Measurements from ENCODE around the gene L3MBTL4.

The L3MBTL4 gene

GRCh38 chr18:6031442-6031841 lies 383.3 kb downstream of the L3MBTL4 start:
- DNase-seq (ENCODE audit: low read depth in 2 of 2) = no peak

DNA sequence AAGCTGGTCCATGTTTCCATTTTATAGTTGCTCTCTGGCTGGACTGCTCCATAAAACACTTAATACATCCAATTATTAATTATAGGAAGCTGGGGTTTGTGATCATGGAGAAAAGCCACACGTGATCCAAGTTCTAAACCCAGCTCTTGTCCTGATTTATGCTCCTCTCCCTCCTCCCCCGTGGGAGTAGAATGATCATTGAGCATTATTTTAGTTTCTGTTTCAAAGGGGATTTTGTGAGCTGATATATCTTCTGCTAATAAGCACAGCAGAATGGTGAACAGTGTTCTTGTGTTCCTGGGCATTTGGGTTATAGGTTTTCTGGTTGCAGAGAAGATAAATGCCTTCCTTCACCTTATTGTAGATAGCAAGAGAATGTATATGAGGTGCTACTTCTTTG lies 383.7 kb downstream of the L3MBTL4 start:
- no peak for DNase-seq (ENCODE audit: low read depth in 2 of 2)

- DNase-seq (ENCODE audit: low read depth in 2 of 2) = no peak
Measured at GRCh38 chr18:6024745-6025248, 389.9 kb downstream of the L3MBTL4 start.

- DNase-seq (ENCODE audit: low read depth in 2 of 2) = no peak
Measured at GRCh38 chr18:6023551-6023950, 391.2 kb downstream of the L3MBTL4 start.

GRCh38 chr18:6022845-6023244 lies 391.9 kb downstream of the L3MBTL4 start:
- DNase-seq (ENCODE audit: low read depth in 2 of 2) = no peak

DNA sequence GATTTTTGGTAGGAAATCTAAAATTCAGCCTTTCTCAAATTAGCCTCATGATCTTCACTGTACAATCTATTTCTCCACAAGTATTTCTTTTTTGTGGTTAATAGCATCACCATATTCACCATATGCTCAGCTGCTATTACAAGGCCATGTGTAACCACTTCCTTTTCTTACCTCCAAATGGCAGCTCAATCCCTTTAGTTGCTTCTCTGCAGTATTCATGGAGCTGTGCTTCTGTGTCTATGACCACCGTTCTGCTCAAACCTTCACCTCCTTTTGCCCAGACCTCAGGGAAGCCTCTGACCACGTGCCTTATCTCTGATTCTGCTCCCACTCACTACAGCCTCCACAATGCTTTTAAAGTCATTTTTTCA lies 392.7 kb downstream of the L3MBTL4 start:
- DNase-seq (ENCODE audit: low read depth in 2 of 2) = no peak

DNA sequence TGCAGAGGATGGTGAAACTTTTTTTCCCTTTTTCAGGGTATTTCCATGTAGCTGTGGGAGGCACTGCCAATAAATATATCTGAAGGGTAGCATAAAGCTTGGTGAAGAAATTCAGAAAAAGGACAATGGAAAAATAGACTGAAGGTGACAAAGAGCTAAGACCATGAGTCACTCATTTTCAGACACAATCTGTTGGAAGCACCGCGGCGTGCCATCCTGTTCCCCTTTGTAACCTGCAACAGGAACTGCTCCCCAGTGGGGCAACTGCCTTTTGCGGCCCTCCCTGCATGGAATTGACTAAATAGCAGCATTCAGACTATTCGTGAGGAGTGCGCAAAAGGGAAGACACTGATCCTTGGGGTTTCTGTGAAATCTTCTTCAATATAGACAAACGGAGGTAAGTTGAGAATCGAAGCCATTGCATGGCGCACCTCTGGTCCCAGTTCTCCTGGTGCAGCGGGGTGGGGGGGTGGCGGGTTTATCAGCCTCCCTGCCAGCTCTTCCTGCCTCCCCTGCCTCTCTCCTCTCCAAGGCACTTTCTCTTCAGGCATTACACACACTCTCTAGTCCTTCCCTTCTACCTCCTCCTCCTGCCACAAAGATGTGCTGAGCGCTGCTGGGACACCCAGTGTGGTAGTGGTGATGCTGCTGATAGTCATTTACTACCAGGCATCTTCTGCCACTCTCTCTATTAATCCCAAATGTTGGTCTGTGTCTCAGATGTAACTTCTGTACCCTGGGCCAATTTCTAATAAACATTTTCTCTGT lies 393.2 kb downstream of the L3MBTL4 start:
- no peak for DNase-seq (ENCODE audit: low read depth in 2 of 2)

GRCh38 chr18:6018671-6019070 lies 396.0 kb downstream of the L3MBTL4 start:
- no peak for DNase-seq (ENCODE audit: low read depth in 2 of 2)

- DNase-seq (ENCODE audit: low read depth in 2 of 2) = no peak
Measured at GRCh38 chr18:6017171-6017570, 397.5 kb downstream of the L3MBTL4 start.

DNA sequence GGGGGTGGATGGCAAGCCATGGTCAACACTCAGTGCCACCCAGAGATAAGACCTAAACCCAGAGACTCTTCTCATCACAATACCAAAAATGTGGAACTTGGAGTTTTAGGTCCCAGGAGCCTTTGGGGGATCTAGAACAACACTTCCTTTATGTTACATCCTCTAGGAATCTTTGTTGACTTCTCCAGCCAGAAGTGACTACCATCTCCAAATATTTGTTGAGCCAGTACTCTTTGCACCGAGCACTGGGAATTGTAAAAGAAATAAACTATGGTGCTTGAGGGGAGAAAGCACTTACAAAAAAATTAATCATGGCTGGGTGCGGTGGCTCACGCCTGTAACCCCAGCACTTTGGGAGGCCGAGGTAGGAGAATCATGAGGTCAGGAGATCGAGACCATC lies 399.3 kb downstream of the L3MBTL4 start:
- no peak for DNase-seq (ENCODE audit: low read depth in 2 of 2)

DNA sequence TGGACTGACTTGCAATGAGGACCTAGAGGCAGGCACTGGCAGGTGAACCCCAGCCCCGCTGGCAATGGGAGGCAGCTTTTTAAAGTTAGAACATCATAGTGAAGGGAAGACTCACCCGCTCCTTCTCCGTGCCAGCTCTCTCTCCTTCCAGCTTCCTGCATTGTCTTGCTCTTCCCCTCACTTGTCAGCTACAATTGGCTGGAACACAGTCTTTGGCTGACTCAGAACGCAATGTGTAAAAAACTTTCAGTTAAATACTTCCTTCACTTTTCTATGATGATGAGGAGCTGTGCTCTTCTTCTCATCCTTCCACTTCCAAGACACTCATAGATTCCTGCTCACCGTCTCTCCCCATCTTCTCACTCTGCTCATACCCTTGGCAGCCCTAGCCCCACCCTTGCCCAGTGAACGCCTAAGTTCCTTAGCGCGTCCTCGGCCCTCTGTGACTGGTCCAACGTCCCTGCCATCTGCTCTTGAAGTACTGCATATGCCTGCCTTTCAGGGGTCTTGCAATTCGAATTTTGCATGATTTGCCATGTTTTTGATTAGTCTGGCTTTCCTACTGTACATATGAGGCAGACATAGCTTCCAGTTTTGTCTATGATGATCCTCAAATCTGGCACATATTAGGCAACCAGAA lies 401.4 kb downstream of the L3MBTL4 start:
- DNase-seq (ENCODE audit: low read depth in 2 of 2) = no peak

GRCh38 chr18:6010921-6011320 lies 403.8 kb downstream of the L3MBTL4 start:
- DNase-seq (ENCODE audit: low read depth in 2 of 2) = no peak

DNA sequence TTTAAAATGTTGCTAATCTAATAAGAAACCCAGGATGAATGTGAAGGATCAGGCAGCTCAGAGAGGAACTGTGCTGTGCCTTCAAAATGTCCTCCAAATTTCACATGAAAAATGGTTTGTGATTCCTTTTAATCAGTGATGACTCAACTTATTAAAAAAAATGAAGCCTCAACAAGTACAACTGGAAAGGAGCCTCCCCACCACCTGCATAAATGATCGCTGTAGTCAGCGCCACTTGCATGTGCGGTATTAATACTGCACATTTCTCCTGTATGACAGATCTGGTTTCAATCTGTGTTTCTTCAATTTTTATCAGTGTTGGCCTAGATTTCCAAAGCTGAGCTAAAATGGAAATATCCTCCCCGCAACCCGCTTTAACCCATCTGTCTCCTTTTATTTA lies 404.4 kb downstream of the L3MBTL4 start:
- DNase-seq (ENCODE audit: low read depth in 2 of 2) = no peak

DNA sequence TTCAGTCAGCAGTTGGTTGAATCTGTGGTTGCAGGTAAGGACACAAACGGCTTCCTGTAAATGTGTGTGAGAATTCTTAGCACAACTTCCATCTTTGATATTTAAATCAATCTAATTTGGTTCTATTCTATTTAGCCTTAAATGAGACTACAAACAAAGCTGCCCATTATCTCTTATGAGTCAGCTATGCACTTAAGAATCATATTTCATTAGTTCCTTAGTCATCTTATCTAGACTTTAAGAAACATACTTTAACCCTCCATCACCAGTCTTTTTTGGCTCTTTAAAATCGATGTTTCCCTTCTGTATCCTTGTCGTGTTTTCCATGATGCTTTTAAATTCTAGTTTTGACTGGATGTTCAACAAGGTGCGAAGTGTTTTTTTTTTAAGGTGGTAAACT lies 405.0 kb downstream of the L3MBTL4 start:
- no peak for DNase-seq (ENCODE audit: low read depth in 2 of 2)

DNA sequence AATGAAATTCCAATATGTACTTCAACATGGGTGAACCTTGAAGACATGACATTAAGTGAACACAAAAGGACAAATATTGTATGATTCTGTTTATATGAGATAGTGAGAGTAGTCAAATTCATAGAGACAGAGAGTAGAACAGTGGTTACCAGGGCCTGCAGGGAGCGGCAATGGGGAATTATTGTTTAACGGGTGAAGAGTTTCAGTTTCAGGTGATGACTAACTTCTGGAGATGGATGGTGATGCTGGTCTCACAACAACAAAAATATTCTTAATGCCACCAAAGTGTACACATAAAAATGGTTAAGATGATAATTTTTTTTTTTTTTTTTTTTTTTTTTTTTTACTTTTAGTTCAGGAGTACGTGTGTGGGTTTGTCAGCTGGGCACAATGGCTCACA lies 410.0 kb downstream of the L3MBTL4 start:
- DNase-seq (ENCODE audit: low read depth in 2 of 2) = no peak

DNA sequence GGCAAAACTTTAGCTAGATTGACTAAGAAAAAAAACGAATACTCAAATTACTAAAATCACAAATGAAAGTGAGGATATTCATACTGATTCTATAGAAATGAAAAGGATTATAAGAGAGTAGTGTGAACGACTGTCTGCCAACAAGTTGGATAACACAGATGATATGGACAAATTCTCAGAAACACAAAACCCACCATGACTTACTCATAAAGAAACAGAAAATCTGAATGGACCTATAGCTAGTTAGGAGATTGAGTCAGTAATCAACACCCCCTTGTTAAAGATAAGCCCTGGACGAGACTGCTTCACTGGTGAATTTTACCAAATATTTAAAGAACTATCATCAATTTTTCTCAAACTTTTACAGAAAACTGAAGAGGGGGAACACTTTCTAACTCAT lies 410.6 kb downstream of the L3MBTL4 start:
- DNase-seq (ENCODE audit: low read depth in 2 of 2) = no peak

GRCh38 chr18:6001867-6002266 lies 412.8 kb downstream of the L3MBTL4 start:
- DNase-seq (ENCODE audit: low read depth in 2 of 2) = no peak

DNA sequence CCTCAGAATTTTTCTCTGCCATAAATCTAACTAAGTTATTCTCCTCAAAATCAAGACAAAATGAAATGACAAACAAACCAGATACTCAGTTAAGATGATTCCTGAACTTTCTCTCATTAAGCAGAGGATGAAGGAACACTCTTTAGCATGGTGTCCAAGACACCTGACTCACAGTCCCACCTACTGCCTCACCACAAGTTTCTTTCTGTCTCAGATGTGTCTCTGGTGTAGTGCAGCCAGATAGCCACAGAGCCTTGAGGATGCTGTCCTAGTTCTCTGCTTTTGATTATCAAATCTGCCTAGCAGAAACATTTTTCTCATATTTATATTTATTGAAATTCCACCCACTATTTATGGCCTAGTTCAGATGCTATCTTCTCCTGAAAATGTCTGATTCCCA lies 415.8 kb downstream of the L3MBTL4 start:
- DNase-seq (ENCODE audit: low read depth in 2 of 2) = no peak

DNA sequence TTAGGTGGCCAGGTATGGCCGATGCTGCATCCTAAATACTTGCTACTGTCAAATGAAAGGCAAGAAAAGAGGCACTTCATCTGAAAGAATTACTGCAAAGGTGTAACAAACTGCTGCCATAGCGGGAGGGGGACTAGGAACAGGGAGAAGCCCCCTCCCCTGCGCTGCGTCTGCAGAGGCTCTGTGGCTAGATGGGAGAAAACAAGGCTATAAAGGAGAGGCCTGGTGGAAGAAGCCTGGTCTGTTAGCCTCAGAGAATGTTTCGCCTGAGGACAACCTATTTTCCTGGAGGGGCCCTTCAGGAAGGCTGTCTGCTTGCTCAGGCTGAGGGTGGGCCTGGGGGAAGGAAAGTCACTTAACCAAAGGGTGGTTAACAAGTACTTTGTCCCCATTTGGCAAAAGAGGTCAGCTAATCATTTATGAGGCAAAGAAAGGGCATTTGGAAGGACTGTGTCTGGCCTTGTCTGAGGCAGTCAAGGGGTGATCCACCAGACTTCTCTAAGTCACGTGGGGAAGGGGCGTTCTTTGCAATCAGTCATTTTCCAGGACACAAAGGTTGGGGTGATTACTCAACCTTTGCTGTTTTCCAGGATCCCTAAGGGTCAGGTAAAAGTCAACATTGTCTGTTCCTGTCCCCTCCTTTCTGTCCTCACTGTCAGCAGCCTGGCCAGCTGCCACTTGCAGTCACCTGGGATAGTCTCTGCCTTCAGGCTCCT lies 416.4 kb downstream of the L3MBTL4 start:
- DNase-seq (ENCODE audit: low read depth in 2 of 2) = no peak

GRCh38 chr18:5997361-5997760 lies 417.4 kb downstream of the L3MBTL4 start:
- DNase-seq (ENCODE audit: low read depth in 2 of 2) = no peak

DNA sequence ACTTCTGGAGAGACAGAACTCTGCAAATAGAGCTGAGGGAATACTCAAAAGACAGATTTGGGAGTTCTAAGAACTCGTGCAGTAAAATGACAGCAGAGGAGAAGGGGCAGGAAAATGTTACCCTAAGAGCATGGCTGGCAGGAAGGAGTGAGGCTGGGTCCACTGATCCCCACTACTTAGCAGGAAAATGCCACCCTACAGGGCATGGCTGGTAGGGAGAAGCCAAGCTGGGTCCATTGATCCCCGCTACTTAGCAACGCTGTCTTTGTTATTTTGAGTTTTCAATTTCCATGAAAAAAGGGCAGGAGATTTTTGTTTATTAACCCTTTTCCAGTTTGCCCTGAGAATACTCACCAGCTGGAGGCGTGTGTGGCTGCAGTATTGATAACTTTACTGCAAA lies 419.1 kb downstream of the L3MBTL4 start:
- DNase-seq (ENCODE audit: low read depth in 2 of 2) = no peak

DNA sequence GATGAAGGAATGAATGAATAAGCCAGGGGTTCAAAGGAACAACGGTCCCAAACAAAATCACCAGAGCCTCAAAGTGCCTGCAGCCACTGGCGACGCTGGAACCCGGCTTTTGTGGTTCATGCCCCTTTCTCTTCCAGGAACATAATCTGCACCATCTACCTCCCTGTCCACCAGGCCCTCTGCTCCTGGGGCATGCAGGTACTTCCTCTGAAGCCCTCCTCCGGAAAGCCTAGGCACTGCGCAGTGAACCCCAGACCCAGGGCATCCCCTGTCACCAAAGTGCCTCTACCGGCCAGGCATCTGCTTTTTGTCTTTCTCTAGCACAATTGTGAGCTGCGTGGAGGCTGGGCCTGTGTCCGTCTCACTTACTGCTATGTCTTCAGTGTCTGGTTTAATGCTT lies 420.8 kb downstream of the L3MBTL4 start:
- no peak for DNase-seq (ENCODE audit: low read depth in 2 of 2)

- DNase-seq (ENCODE audit: low read depth in 2 of 2) = no peak
Measured at GRCh38 chr18:5992381-5992780, 422.3 kb downstream of the L3MBTL4 start.

Measured in stimulated activated CD8-positive, alpha-beta memory T cell treated with anti-CD3 and anti-CD28 coated beads, Interleukin-2, amount 100 ng/mL, for 48 hours (primary cell).